ENCODE data around the gene AKAP4. TPM values are rescaled to one million over a fixed set of nuclear protein-coding genes. Genes with fewer than 3 reads are reported as not detected.

AKAP4 gene
- total RNA-seq (not detected), polyA plus RNA-seq (not detected)
- long read RNA-seq, donor 1 = 0 reads
- long read RNA-seq, donor 2 = 0 reads
- long read RNA-seq, donor 3 = 0 reads
- long read RNA-seq, donor 4 = 0 reads
- long read RNA-seq, donor 5 = 0 reads

GRCh38 chrX:50200907-50201306 lies at the start of gene AKAP4:
Gene AKAP4 (minus strand): TSS chrX:50201007. CDS start chrX:50200889, 118 bp downstream.
- no peak for DNase-seq
- Histone ChIP-seq H3K9ac (ENCODE audit: insufficient read depth in 1 of 2, low read length in 2 of 2) (no peak within 1 kb of the TSS), H3K27ac (ENCODE audit: low read depth in 1 of 2, low read length in 1 of 2) (no peak within 1 kb of the TSS), H3K9me3 (ENCODE audit: control insufficient read depth in 4 of 4, insufficient read depth in 3 of 4, low read length in 3 of 4) (no peaks in the 10 kb centered on the region), H3K36me3 (ENCODE audit: control insufficient read depth in 4 of 4, insufficient read depth in 4 of 4, low read length in 4 of 4) (no peaks in the 10 kb centered on the region), H3K27me3 (ENCODE audit: control insufficient read depth in 3 of 3, insufficient read depth in 3 of 3, low read length in 2 of 3) (peaks cover 0 to 13% (median 5%) of the 10 kb centered on the region in 3 donors), H3K4me1 (ENCODE audit: control insufficient read depth in 5 of 5, insufficient read depth in 5 of 5, low read length in 5 of 5) (peaks cover 0 to 7% (median 0%) of the 10 kb centered on the region in 5 donors), H3K4me3 (no peak within 1 kb of the TSS)
- ATAC-seq (ENCODE audit: insufficient read depth, low FRiP score) = no peak
- no peak for TF ChIP-seq CTCF (IDR thresholded peaks at IDR 0.05; ENCODE audit: control extremely low read depth, extremely low read depth)
- 76 to 85% methylated on average over 1 of the region's 1 CpG for WGBS, 2 donors

- DNase-seq = no peak
- Histone ChIP-seq H3K27me3 (ENCODE audit: control insufficient read depth in 3 of 3, insufficient read depth in 3 of 3, low read length in 2 of 3) (peaks cover 0 to 8% (median 3%) of the 10 kb centered on the region in 3 donors), H3K9ac (ENCODE audit: insufficient read depth in 1 of 2, low read length in 2 of 2) (no peak overlapping the region), H3K9me3 (ENCODE audit: control insufficient read depth in 4 of 4, insufficient read depth in 3 of 4, low read length in 3 of 4) (no peaks in the 10 kb centered on the region), H3K36me3 (ENCODE audit: control insufficient read depth in 4 of 4, insufficient read depth in 4 of 4, low read length in 4 of 4) (no peaks in the 10 kb centered on the region), H3K4me3 (no peak overlapping the region), H3K27ac (ENCODE audit: low read depth in 1 of 2, low read length in 1 of 2) (no peak overlapping the region), H3K4me1 (ENCODE audit: control insufficient read depth in 5 of 5, insufficient read depth in 5 of 5, low read length in 5 of 5) (no peaks in the 10 kb centered on the region)
- no peak for TF ChIP-seq CTCF (IDR thresholded peaks at IDR 0.05; ENCODE audit: control extremely low read depth, extremely low read depth)
- WGBS, 2 donors = 42 to 72% methylated on average over 8 of the region's 8 CpGs
- no peak for ATAC-seq (ENCODE audit: insufficient read depth, low FRiP score)
These were observed 10.7 kb upstream of the AKAP4 start for GRCh38 chrX:50211510-50211909.

- H3K4me1 ChIP-seq (ENCODE audit: control insufficient read depth in 5 of 5, insufficient read depth in 5 of 5, low read length in 5 of 5) = peaks cover 0 to 7% (median 0%) of the 10 kb centered on the region in 5 donors
- peaks cover 0 to 8% (median 6%) of the 10 kb centered on the region in 3 donors for H3K27me3 ChIP-seq (ENCODE audit: control insufficient read depth in 3 of 3, insufficient read depth in 3 of 3, low read length in 2 of 3)
- WGBS, 2 donors = 75 to 87% methylated on average over 11 of the region's 11 CpGs
- TF ChIP-seq CTCF (IDR thresholded peaks at IDR 0.05; ENCODE audit: control extremely low read depth, extremely low read depth) = no peak
- no peak overlapping the region for H3K9ac ChIP-seq (ENCODE audit: insufficient read depth in 1 of 2, low read length in 2 of 2)
- no peaks in the 10 kb centered on the region for H3K9me3 ChIP-seq (ENCODE audit: control insufficient read depth in 4 of 4, insufficient read depth in 3 of 4, low read length in 3 of 4)
- H3K4me3 ChIP-seq = no peak overlapping the region
- DNase-seq (no peak), ATAC-seq (ENCODE audit: insufficient read depth, low FRiP score) (no peak)
- no peaks in the 10 kb centered on the region for H3K36me3 ChIP-seq (ENCODE audit: control insufficient read depth in 4 of 4, insufficient read depth in 4 of 4, low read length in 4 of 4)
- H3K27ac ChIP-seq (ENCODE audit: low read depth in 1 of 2, low read length in 1 of 2) = no peak overlapping the region
These were observed 5.9 kb upstream of the AKAP4 start for GRCh38 chrX:50206753-50207152.
